HepG2 (cell line): ENCODE results near the gene PPHLN1. TPM values are rescaled to one million over a fixed set of nuclear protein-coding genes. Genes with fewer than 3 reads are reported as not detected.

Source experiments
- ATAC-seq: fragments of 200-7000 bp; cut with Tn5 transposase; 3 replicates; pipeline ENCODE4 v1.9.1; 2020; ENCODE audit warnings: mild to moderate bottlenecking, moderate library complexity
- BruUV-seq: library from RNA; stranded (reverse); fragments of 400-500 nt; replicated peaks from 2 replicates; lab custom pipeline; 2021; lab: Mats Ljungman, UMichigan
- CTCF ChIA-PET: fragments of 300-600 bp; formaldehyde crosslinking; extraction: SDS; loops from one replicate; lab custom pipeline; 2021; ENCODE audit warnings: low total read pairs, inconsistent platforms, low intra/inter-chr PET ratio; lab: Yijun Ruan, JAX
- POLR2A ChIA-PET: fragments of 350-600 bp; sonication (Branson Sonifier 250); formaldehyde crosslinking; loops from one replicate; lab custom pipeline; 2020; ENCODE audit warnings: antibody characterized with exemption, inconsistent platforms; lab: Yijun Ruan, JAX
- DNase-seq: peaks from one replicate; pipeline ENCODE4 v3.0.0-alpha.2; 2015; ENCODE audit warnings: low spot score
- FAIRE-seq: peaks from 3 replicates; lab custom pipeline; 2011; peaks lifted over from hg19 to GRCh38; lab: Jason Lieb, UNC
- H2AFZ ChIP-seq: one replicate; pipeline ENCODE4 v1.6.1; 2011; ENCODE audit warnings: low read length, inconsistent platforms
- H3K27ac ChIP-seq: fragments of 300-600 bp; 3 replicates; pipeline ENCODE4 v1.8.0; 2011; ENCODE audit warnings: mixed run types, mild to moderate bottlenecking, mixed read lengths, low read length, inconsistent platforms; ENCODE audit not compliant: insufficient read depth; ENCODE audit errors: extremely low read length
- H3K27me3 ChIP-seq, 2 experiments: fragments of 200-600 bp in 1 of 2; 2 replicates in 1 of 2; 3 replicates in 1 of 2; pipeline versions ENCODE4 v1.6.0 to v1.8.0; 2011; ENCODE audit warnings: low read length in 2 of 2, mild to moderate bottlenecking in 2 of 2, moderate library complexity in 2 of 2, inconsistent platforms in 1 of 2; ENCODE audit not compliant: insufficient read depth in 2 of 2, control insufficient read depth in 1 of 2
- H3K36me3 ChIP-seq, 2 experiments: fragments of 200-600 bp in 1 of 2; replicated peaks in 1 of 2; 2 replicates in 1 of 2; 3 replicates in 1 of 2; pipeline versions ENCODE4 v1.5.1 to v1.8.0; 2011; ENCODE audit warnings: low read length in 2 of 2, inconsistent platforms in 1 of 2; ENCODE audit not compliant: insufficient read depth in 2 of 2, control insufficient read depth in 1 of 2
- H3K4me1 ChIP-seq: 2 replicates; pipeline ENCODE4 v1.5.1; 2012; ENCODE audit warnings: low read length, inconsistent platforms; ENCODE audit not compliant: insufficient read depth
- H3K4me2 ChIP-seq: 2 replicates; pipeline ENCODE4 v1.6.0; 2011; ENCODE audit warnings: low read depth, low read length, inconsistent platforms
- H3K4me3 ChIP-seq, 3 experiments: fragments of 200-600 bp in 1 of 3; sonication (generic), shearing (Covaris generic) in 1 of 3; replicated peaks in 1 of 3; 2 replicates each; pipeline ENCODE4 v1.5.1; 2011 to 2016; ENCODE audit warnings: low read length in 3 of 3, inconsistent platforms in 2 of 3, low read depth in 2 of 3, mild to moderate bottlenecking in 2 of 3, control low read depth in 1 of 3, mixed read lengths in 1 of 3; ENCODE audit not compliant: insufficient read depth in 1 of 3
- H3K79me2 ChIP-seq: one replicate; pipeline ENCODE4 v1.6.1; 2011; ENCODE audit warnings: low read length, inconsistent platforms; ENCODE audit not compliant: insufficient read depth
- H3K9ac ChIP-seq: 2 replicates; pipeline ENCODE4 v1.6.0; 2011; ENCODE audit warnings: mild to moderate bottlenecking, low read depth, low read length, inconsistent platforms; ENCODE audit not compliant: insufficient read depth
- H3K9me3 ChIP-seq: 2 replicates; pipeline ENCODE4 v1.5.1; 2012; ENCODE audit warnings: mild to moderate bottlenecking, low read length
- H4K20me1 ChIP-seq: 2 replicates; pipeline ENCODE4 v1.6.0; 2011; ENCODE audit warnings: inconsistent platforms, mild to moderate bottlenecking, low read length, moderate library complexity; ENCODE audit not compliant: insufficient read depth
- CEBPG ChIP-seq: IDR thresholded peaks from 2 replicates; pipeline ENCODE4 v1.6.1; 2016
- DMAP1 ChIP-seq: IDR thresholded peaks from 2 replicates; pipeline ENCODE4 v1.6.1; 2016
- ZFP36L2 ChIP-seq: sonication (generic); formaldehyde crosslinking; IDR thresholded peaks from 2 replicates; pipeline ENCODE4 v1.4.0; 2020; ENCODE audit warnings: missing genetic modification reagents
- ZFYVE20 ChIP-seq: sonication (generic); formaldehyde crosslinking; IDR thresholded peaks from 2 replicates; pipeline ENCODE4 v1.8.0; 2023; ENCODE audit warnings: low read depth, mild to moderate bottlenecking, moderate library complexity, missing genetic modification reagents, borderline replicate concordance
- ZNF138 ChIP-seq: sonication (generic); formaldehyde crosslinking; IDR thresholded peaks from 2 replicates; pipeline ENCODE4 v1.5.0; 2020; ENCODE audit warnings: mild to moderate bottlenecking, low read depth, missing genetic modification reagents
- ZNF354B ChIP-seq: sonication (generic); formaldehyde crosslinking; IDR thresholded peaks from 2 replicates; pipeline ENCODE4 v1.8.0; 2022; ENCODE audit warnings: mild to moderate bottlenecking, missing genetic modification reagents
- ZNF780A ChIP-seq: sonication (generic); formaldehyde crosslinking; IDR thresholded peaks from 2 replicates; pipeline ENCODE4 v1.8.0; 2022; ENCODE audit warnings: mild to moderate bottlenecking, missing genetic modification reagents, moderate library complexity
- ZNF800 ChIP-seq: sonication (generic); formaldehyde crosslinking; IDR thresholded peaks from 2 replicates; pipeline ENCODE4 v1.4.0; 2020; ENCODE audit warnings: missing genetic modification reagents
- ZSCAN22 ChIP-seq: sonication (generic); formaldehyde crosslinking; IDR thresholded peaks from 2 replicates; pipeline ENCODE4 v1.4.0; 2020; ENCODE audit warnings: mild to moderate bottlenecking, missing genetic modification reagents
- WGBS: methylation state at CpG from one replicate; pipeline ENCODE4 v1.1.6; 2017; ENCODE audit warnings: low lambda C conversion rate; 5-methylcytosine and 5-hydroxymethylcytosine counted together
- in situ Hi-C: cut with HindIII; loops from 2 replicates; pipeline ENCODE4 v1.10.0; 2017; ENCODE audit warnings: low pct_unique_long_range_greater_than_20kb; ENCODE audit not compliant: extremely low pct_ligation_motif_present
- intact Hi-C: fragments of 100-400 bp; cut with micrococcal nuclease; formaldehyde crosslinking; loops from one replicate; pipeline ENCODE4 v1.10.0; 2022; ENCODE audit not compliant: unreplicated experiment
- polyA plus RNA-seq, 8 experiments: library from polyadenylated mRNA; depleted of rRNA in 3 of 8; stranded (reverse) in 7 of 8; unstranded in 1 of 8; fragments of >200 nt; fragmentation: Illumina TruSeq in 4 of 8; extraction: Trizol in 4 of 8; gene quantifications; 2 replicates each; pipeline versions ENCODE4 v1.2.1 to v1.2.3, GENCODE V29; 2011 to 2016; ENCODE audit warnings: low read depth in 4 of 8, missing spikeins in 1 of 8, mixed read lengths in 1 of 8; ENCODE audit not compliant: insufficient read depth in 1 of 8
- total RNA-seq, 5 experiments: library from RNA; depleted of rRNA; stranded (reverse); fragments of >200 nt; fragmentation: Illumina TruSeq; extraction: Trizol; gene quantifications; 2 replicates each; pipeline ENCODE4 v1.2.3, GENCODE V29; 2016; ENCODE audit warnings: low read depth in 1 of 5

The PPHLN1 gene
- total and polyA plus RNA-seq, 2 of the 13 experiments (the other 11 are each of a cell fraction or from before 2014, with no cell fraction given): 43.4 to 66.0 TPM

- POLR2A ChIA-PET: no interaction called here
- intact Hi-C loops: no loop called here
- no peak overlapping the region for H3K9ac ChIP-seq
- 67% methylated on average over 2 of the region's 2 CpGs for WGBS
- no peak overlapping the region for H3K27ac ChIP-seq
- H3K36me3 ChIP-seq: no peaks in the 10 kb centered on the region
- H3K4me1 ChIP-seq: peaks cover 16% of the 10 kb centered on the region
- CTCF ChIA-PET: no interaction called here
- no peak overlapping the region for H3K4me2 ChIP-seq
- in situ Hi-C loops: no loop called here
- DNase-seq: no peak
- no peaks in the 10 kb centered on the region for H4K20me1 ChIP-seq
- no peak for ATAC-seq
- H3K4me3 ChIP-seq: no peak overlapping the region
- BruUV-seq: no TSS peak
- H2AFZ ChIP-seq: no peak overlapping the region
- H3K9me3 ChIP-seq: no peaks in the 10 kb centered on the region
- TF ChIP-seq ZFP36L2 (no peak), ZNF780A (no peak), ZSCAN22 (no peak), ZNF138 (CRISPR knock-in tag) (no peak), ZNF800 (CRISPR knock-in tag) (no peak), CEBPG (CRISPR knock-in tag) (no peak), ZNF354B (CRISPR knock-in tag) (no peak), ZFYVE20 (CRISPR knock-in tag) (no peak), DMAP1 (CRISPR knock-in tag) (no peak)
- H3K79me2 ChIP-seq: no peaks in the 10 kb centered on the region
- peaks cover 0 to 3% of the 10 kb centered on the region in 2 experiments; a peak in 1 of 5 replicates for H3K27me3 ChIP-seq
- FAIRE-seq: no peak
Observed at GRCh38 chr12:42284876-42285275, 41.1 kb upstream of the PPHLN1 start.
